A673 (cell line): ENCODE results near the gene OR10D3. TPM values are rescaled to one million over a fixed set of nuclear protein-coding genes. Genes with fewer than 3 reads are reported as not detected.

Source experiments
- BruUV-seq: library from RNA; stranded (reverse); fragments of 400-500 nt; replicated peaks from 2 replicates; lab custom pipeline; 2021; lab: Mats Ljungman, UMichigan
- CTCF ChIA-PET: fragments of 300-600 bp; sonication (Branson Sonifier 250); formaldehyde crosslinking; loops from one replicate; lab custom pipeline; 2022; ENCODE audit warnings: antibody characterized with exemption; lab: Charles Lee
- POLR2A ChIA-PET: fragments of 300-600 bp; sonication (Branson Sonifier 250); formaldehyde crosslinking; loops from one replicate; lab custom pipeline; 2022; ENCODE audit warnings: antibody characterized with exemption; ENCODE audit not compliant: low non-redundant PET; lab: Charles Lee
- DNase-seq: peaks from one replicate; pipeline ENCODE4 v3.0.0-alpha.2; 2015; ENCODE audit warnings: low spot score
- H3K27ac ChIP-seq: fragments of 200-600 bp; sonication (generic); 2 replicates; pipeline ENCODE4 v1.5.1; 2016; ENCODE audit warnings: mixed run types, low read depth, mild to moderate bottlenecking, mixed read lengths, antibody characterized with exemption, low read length; ENCODE audit not compliant: poor library complexity, severe bottlenecking
- H3K27me3 ChIP-seq: fragments of 200-600 bp; sonication (generic); replicated peaks from 2 replicates; pipeline ENCODE4 v1.6.1; 2017; ENCODE audit warnings: mixed run types, low read depth, mild to moderate bottlenecking, mixed read lengths, antibody characterized with exemption, low read length; ENCODE audit not compliant: insufficient read depth, poor library complexity
- H3K36me3 ChIP-seq: fragments of 200-600 bp; sonication (generic); 2 replicates; pipeline ENCODE4 v1.6.1; 2016; ENCODE audit warnings: mixed run types, mild to moderate bottlenecking, mixed read lengths, antibody characterized with exemption, low read length; ENCODE audit not compliant: insufficient read depth, poor library complexity, severe bottlenecking
- H3K4me1 ChIP-seq: fragments of 200-600 bp; sonication (generic); 2 replicates; pipeline ENCODE4 v1.6.1; 2017; ENCODE audit warnings: mixed run types, mild to moderate bottlenecking, mixed read lengths, antibody characterized with exemption, low read length; ENCODE audit not compliant: insufficient read depth, poor library complexity, severe bottlenecking
- H3K4me3 ChIP-seq: fragments of 200-600 bp; sonication (generic); 2 replicates; pipeline ENCODE4 v1.5.1; 2016; ENCODE audit warnings: low read depth, mixed run types, mild to moderate bottlenecking, mixed read lengths, low read length; ENCODE audit not compliant: poor library complexity, severe bottlenecking
- H3K9me3 ChIP-seq: fragments of 200-600 bp; sonication (generic); 2 replicates; pipeline ENCODE4 v1.6.1; 2016; ENCODE audit warnings: mixed run types, low read depth, mild to moderate bottlenecking, mixed read lengths, antibody characterized with exemption, low read length; ENCODE audit not compliant: poor library complexity, severe bottlenecking
- CTCF ChIP-seq: fragments of 300-800, 200-600 bp; sonication (generic); conservative IDR thresholded peaks from 2 replicates; pipeline ENCODE4 v1.5.1; 2017; ENCODE audit warnings: low read depth, mild to moderate bottlenecking, antibody characterized with exemption, low read length, moderate library complexity, mixed read lengths
- EZH2 ChIP-seq: fragments of 200-600 bp; sonication (generic); IDR thresholded peaks from 2 replicates; pipeline ENCODE4 v1.6.1; 2017; ENCODE audit warnings: borderline replicate concordance, low read depth, mild to moderate bottlenecking, mixed read lengths, antibody characterized with exemption, low read length; ENCODE audit not compliant: poor library complexity, severe bottlenecking
- intact Hi-C: fragments of 100-400 bp; cut with micrococcal nuclease; formaldehyde crosslinking; loops from one replicate; pipeline ENCODE4 v1.10.0; 2022; ENCODE audit not compliant: unreplicated experiment
- total RNA-seq: library from RNA; stranded (reverse); gene quantifications from 2 replicates; pipeline ENCODE4 v1.2.3, GENCODE V29; 2021

OR10D3 gene
- total RNA-seq, 1 experiment from 2014 or later: not detected

GRCh38 chr11:124233376-124233775 lies 50.2 kb downstream of the OR10D3 start:
- Histone ChIP-seq H3K27ac (no peak overlapping the region), H3K9me3 (no peaks in the 10 kb centered on the region), H3K4me1 (no peaks in the 10 kb centered on the region), H3K27me3 (no peaks in the 10 kb centered on the region), H3K36me3 (no peaks in the 10 kb centered on the region), H3K4me3 (no peak overlapping the region)
- TF ChIP-seq CTCF: no peak
- no peak for TF ChIP-seq EZH2
- no TSS peak for BruUV-seq
- ChIA-PET CTCF (no interaction called here), POLR2A (no interaction called here)
- no peak for DNase-seq
- intact Hi-C loops: no loop called here

Other genes starting within 250 kb of the OR10D3 start
- gene OR4D5, start 243.7 kb upstream of the OR10D3 start, total RNA-seq: not detected in 2 replicates
- not detected in 2 replicates for gene OR6T1, start 239.5 kb upstream of the OR10D3 start, total RNA-seq
- gene OR10S1, start 205.6 kb upstream of the OR10D3 start, total RNA-seq: not detected in 2 replicates
- not detected in 2 replicates for gene OR10G6, start 188.2 kb upstream of the OR10D3 start, total RNA-seq
- gene OR10G4, start 170.3 kb upstream of the OR10D3 start, total RNA-seq: not detected in 2 replicates
- not detected in 2 replicates for gene OR10G9, start 160.3 kb upstream of the OR10D3 start, total RNA-seq
- gene OR10G8, start 156.5 kb upstream of the OR10D3 start, total RNA-seq: not detected in 2 replicates
- not detected in 2 replicates for gene OR10G7, start 142.0 kb upstream of the OR10D3 start, total RNA-seq
- gene VWA5A, start 67.9 kb upstream of the OR10D3 start, total RNA-seq: 11.2 and 12.8 TPM in 2 replicates
- not detected in 2 replicates for gene OR8G1, start 57.8 kb downstream of the OR10D3 start, total RNA-seq
- gene OR8G5, start 73.0 kb downstream of the OR10D3 start, total RNA-seq: not detected in 2 replicates
- 0.41 and 0.52 TPM in 2 replicates for gene OR8D1, start 130.6 kb downstream of the OR10D3 start, total RNA-seq
- not detected in 2 replicates for gene OR8D2, start 136.9 kb downstream of the OR10D3 start, total RNA-seq
- not detected in 2 replicates for gene OR8B2, start 201.2 kb downstream of the OR10D3 start, total RNA-seq
- gene OR8B3, start 215.7 kb downstream of the OR10D3 start, total RNA-seq: not detected in 2 replicates
- gene OR8B4, start 241.5 kb downstream of the OR10D3 start, total RNA-seq: not detected in 2 replicates